ENCODE results near the gene TEAD3. TPM values are rescaled to one million over a fixed set of nuclear protein-coding genes. Genes with fewer than 3 reads are reported as not detected.

Gene TEAD3
- total RNA-seq, 2 donors from 2014 or later: 0.80 to 1.8 TPM

DNA sequence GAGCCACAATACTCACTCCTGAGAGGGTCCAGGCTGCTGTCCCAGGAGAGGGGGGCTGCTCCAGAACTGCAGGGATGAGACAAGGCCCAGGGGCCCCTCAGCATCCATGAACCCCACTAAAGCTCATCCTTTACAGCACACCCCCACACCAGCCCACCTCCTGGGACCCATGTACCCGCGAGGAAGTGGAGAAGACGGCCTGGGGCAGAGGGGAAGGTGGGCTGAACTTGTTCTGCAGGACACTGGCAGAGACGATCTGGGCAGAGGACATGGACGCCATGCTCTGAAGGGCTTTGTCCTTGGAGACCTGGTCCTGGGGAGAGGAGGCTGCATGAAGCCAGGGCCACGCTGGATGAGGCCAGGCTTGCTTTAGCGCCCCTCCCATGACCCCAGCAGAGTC is 18.6 kb downstream of the TEAD3 start:
- Mint-ChIP-seq H3K27me3 (no peaks in the 10 kb centered on the region), H3K36me3 (ENCODE audit: low read depth) (peaks cover 8% of the 10 kb centered on the region), H3K27ac (no peak overlapping the region), H3K4me3 (no peak overlapping the region), H3K4me1 (no peaks in the 10 kb centered on the region), H3K9me3 (no peaks in the 10 kb centered on the region)
- no peak for ATAC-seq (replicated peaks)

DNA sequence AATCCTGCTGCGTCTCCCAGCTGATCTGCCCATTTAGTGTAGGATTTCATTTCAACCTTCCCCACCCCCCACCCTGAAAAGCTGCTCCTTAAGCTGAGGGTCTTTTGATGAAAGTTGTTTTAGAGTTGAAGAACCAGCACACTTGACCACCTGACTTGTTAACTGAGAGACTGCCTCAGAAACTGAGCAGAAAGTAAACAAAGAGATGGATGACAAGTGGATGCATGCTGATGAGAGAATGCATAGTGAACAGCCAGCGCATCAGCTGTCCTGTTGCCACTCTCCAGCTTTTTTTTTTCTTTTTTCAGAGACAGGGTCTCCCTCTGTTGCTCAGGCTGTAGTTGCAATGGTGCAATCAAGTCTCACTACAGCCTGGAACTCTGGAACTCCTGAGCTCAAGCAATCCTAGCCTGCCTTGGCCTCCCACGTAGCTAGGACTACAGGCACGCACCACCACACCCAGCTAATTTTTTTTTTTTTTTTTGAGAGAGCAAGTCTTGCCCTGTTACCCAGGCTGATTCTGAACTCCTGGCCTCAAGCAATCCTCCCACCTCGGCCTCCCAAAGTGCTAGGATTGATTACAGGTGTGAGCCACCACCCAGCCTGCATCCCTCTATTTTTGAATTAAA is 19.2 kb downstream of the TEAD3 start:
- H3K4me3 Mint-ChIP-seq: no peak overlapping the region
- H3K4me1 Mint-ChIP-seq: no peaks in the 10 kb centered on the region
- ATAC-seq (replicated peaks): no peak
- H3K36me3 Mint-ChIP-seq (ENCODE audit: low read depth): peaks cover 14% of the 10 kb centered on the region
- no peak overlapping the region for H3K27ac Mint-ChIP-seq
- H3K9me3 Mint-ChIP-seq: no peaks in the 10 kb centered on the region
- H3K27me3 Mint-ChIP-seq: no peaks in the 10 kb centered on the region

DNA sequence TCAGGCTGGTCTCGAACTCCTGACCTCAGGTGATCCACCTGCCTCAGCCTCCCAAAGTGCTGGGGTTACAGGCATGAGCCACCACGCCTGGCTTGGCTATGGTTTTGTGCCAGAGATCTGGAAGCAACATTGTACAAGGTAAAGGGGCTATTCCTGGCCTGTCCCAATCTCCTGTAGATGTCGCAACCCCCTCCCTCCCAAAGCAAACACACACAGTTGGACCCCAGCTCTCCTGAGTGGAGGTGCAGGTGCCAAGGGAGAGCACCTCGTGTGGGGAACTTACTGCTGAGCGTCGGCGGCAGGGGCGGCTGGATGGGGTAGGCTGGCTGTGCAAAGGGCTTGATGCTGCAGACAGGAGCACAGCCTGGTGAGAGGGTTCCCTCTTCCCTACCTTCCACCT is 19.9 kb downstream of the TEAD3 start:
- Mint-ChIP-seq H3K9me3 (no peaks in the 10 kb centered on the region), H3K4me3 (no peak overlapping the region), H3K27ac (no peak overlapping the region), H3K4me1 (peaks cover 3% of the 10 kb centered on the region), H3K36me3 (ENCODE audit: low read depth) (peaks cover 20% of the 10 kb centered on the region), H3K27me3 (no peaks in the 10 kb centered on the region)
- ATAC-seq (replicated peaks): no peak

DNA sequence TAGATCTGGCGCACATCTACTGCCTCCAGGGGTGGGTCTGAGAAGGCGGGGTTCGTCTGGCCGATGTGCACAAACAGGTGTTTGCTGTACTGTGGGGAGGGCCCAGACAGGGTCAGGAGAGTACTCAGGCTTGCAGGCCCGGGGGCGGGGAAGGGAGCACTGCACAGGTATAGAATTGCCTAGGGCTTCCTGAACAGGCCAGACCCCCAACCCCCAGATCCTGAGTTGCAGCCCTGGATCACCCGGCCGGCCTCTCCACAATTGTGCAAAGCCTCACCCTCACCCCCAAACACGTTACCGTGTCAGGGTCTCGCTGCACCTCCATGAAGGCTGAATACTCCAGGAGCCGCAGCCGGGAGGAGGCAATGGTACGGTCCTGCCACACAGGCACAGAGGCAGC is 20.9 kb downstream of the TEAD3 start:
- peaks cover 30% of the 10 kb centered on the region for H3K36me3 Mint-ChIP-seq (ENCODE audit: low read depth)
- no peak overlapping the region for H3K27ac Mint-ChIP-seq
- H3K9me3 Mint-ChIP-seq: no peaks in the 10 kb centered on the region
- ATAC-seq (replicated peaks): no peak
- no peak overlapping the region for H3K4me3 Mint-ChIP-seq
- H3K27me3 Mint-ChIP-seq: no peaks in the 10 kb centered on the region
- peaks cover 5% of the 10 kb centered on the region for H3K4me1 Mint-ChIP-seq

DNA sequence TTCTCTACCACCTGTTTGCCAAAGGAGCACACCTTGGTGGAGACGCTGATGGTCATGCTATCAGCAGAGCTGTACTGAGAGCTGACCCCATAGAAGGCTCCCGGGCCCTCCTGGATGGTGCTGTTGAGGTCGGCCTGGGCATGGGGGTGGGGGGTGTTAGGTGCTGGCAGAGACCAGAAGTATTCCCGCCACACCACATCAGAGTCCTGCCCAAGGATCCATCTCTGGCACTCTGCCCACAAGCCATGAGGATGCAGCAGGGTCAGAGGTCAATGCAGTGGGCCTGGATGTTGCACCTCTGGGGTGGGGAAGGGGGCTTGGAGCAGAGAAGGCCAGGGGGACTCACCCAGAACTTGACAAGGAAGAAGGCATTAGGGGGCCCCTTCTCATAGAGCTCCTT is 21.3 kb downstream of the TEAD3 start:
- H3K4me3 Mint-ChIP-seq: no peak overlapping the region
- no peak for ATAC-seq (replicated peaks)
- H3K27ac Mint-ChIP-seq: no peak overlapping the region
- no peaks in the 10 kb centered on the region for H3K9me3 Mint-ChIP-seq
- H3K4me1 Mint-ChIP-seq: peaks cover 9% of the 10 kb centered on the region
- H3K36me3 Mint-ChIP-seq (ENCODE audit: low read depth): peaks cover 35% of the 10 kb centered on the region
- no peaks in the 10 kb centered on the region for H3K27me3 Mint-ChIP-seq

DNA sequence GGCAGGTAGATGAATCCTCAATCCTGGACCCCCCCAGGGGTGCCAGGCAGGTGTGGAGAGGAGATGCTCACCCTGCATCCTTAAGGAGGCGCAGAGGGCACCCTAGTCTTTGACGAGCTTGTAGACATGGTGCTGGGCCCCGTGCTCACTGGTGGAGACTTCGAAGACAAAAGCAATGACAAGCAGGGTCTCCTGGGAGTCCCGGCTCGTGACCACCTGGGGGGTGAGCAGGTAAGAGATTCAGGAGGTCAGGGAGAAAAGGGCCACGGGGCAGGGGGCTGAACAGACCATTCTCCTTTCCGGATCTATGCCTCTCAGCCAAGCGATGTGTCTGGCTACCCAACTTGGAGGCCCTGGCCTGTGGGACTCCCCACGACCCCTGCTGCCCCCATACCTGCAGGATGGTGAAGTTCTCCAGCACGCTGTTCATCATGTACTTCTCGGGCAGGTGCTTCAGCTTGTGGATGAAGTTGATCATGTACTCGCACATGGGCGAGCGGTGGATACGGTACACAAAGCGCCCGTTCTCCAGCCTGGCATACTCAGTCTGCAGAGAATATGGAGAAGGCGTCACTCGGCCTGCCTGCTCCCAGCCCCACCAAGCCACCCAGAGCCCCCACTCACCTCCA is 21.8 kb downstream of the TEAD3 start:
- no peaks in the 10 kb centered on the region for H3K27me3 Mint-ChIP-seq
- H3K4me3 Mint-ChIP-seq: no peak overlapping the region
- H3K9me3 Mint-ChIP-seq: no peaks in the 10 kb centered on the region
- no peak for ATAC-seq (replicated peaks)
- H3K36me3 Mint-ChIP-seq (ENCODE audit: low read depth): peaks cover 40% of the 10 kb centered on the region
- H3K27ac Mint-ChIP-seq: no peak overlapping the region
- H3K4me1 Mint-ChIP-seq: peaks cover 11% of the 10 kb centered on the region

DNA sequence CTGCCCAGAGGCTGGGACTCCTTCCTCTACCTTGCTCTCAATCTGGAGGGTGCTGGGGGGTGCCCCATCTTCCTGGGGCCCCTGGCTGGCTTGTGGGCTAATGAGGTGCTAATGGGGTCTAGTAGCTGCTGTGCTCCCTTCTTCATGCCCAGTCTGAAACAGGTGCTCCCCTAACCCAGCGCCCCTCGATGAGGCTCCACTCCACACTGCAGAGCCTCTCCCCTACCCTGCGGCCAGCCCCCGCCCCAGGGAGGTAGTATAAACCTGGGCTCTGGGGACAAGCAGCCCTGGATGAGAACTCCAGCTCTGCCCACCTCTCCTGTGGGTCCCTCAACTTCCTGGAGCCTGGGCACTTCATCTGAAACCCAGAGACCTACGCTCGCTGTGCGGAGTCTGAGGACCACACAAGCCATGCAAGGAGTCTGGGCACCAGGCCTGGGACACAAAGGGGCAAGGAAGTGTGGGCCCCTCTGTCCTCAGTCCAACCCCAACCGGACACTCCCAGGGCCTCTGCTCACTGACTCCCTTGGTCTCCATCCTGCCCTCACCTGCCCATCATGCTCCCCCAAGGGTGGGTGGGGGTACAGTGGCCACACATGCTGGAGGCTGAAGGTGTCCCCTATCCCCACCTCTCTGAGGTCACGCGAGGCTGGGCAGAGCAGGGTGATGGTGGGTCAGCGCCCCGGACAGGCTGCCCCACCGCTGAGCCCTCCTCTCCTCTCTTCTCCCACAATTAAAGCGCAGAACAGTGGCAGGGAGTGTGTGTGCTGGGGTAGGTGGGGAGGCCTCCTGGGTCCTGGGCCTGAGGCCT is 22.5 kb downstream of the TEAD3 start:
- Mint-ChIP-seq H3K4me3 (no peak overlapping the region), H3K4me1 (peaks cover 11% of the 10 kb centered on the region), H3K27ac (no peak overlapping the region), H3K36me3 (ENCODE audit: low read depth) (peaks cover 47% of the 10 kb centered on the region), H3K9me3 (no peaks in the 10 kb centered on the region), H3K27me3 (no peaks in the 10 kb centered on the region)
- peak; percentile 7 for ATAC-seq (replicated peaks)

DNA sequence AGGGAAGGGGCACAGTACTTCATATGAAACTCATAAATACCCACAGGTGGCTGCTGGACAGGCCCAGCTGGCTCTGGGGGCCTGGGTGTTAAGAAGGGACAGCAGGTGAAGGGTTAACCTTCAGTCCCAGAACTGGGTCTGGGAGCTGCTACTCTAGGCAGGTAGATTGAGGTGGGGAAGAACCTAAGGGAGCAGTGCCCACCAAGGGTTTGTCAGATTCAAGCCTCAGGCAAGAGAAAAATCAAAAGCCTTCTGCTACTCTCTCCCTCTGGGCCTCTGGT is 23.1 kb downstream of the TEAD3 start:
- H3K4me1 Mint-ChIP-seq: peaks cover 11% of the 10 kb centered on the region
- no peak for ATAC-seq (replicated peaks)
- peaks cover 52% of the 10 kb centered on the region for H3K36me3 Mint-ChIP-seq (ENCODE audit: low read depth)
- no peak overlapping the region for H3K27ac Mint-ChIP-seq
- no peaks in the 10 kb centered on the region for H3K9me3 Mint-ChIP-seq
- H3K4me3 Mint-ChIP-seq: no peak overlapping the region
- no peaks in the 10 kb centered on the region for H3K27me3 Mint-ChIP-seq

DNA sequence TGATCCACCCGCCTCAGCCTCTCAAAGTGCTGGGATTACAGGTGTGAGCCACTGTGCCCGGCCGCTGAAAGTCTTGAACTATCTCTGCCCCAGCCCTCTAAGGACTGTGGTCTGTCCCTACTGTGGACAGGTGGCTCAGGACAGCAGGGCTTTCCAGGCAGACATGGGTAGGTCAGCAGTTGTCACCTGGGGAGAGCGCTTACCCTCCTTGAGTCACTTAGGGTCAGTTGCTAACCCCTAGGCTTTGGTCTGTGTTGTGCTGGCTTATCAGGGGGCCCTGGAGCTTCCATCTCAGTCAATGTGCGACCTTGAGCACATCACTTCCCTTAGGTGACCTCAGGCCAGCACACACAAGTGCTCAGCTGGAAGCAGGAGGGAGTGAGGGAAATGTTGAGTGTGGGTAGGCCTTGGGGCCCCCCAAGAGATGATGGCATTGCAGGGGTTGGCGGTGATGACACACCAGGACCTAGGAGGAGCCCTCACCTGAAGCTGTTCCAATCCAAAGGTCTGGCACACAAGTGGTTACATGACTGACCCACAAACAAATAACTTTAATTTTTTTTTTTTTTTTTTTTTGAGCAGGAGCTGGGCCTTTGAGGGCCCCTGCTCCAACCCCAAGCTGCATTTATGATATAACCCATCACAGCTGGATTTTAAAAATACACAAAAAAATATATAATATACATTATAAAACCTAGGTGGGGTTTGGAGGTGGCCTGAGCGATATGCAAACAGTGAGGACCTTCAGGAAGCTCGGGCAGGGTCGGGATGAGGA is 23.6 kb downstream of the TEAD3 start:
- Mint-ChIP-seq H3K4me3 (no peak overlapping the region), H3K9me3 (no peaks in the 10 kb centered on the region), H3K27me3 (no peaks in the 10 kb centered on the region), H3K4me1 (peaks cover 11% of the 10 kb centered on the region), H3K36me3 (ENCODE audit: low read depth) (peaks cover 58% of the 10 kb centered on the region), H3K27ac (no peak overlapping the region)
- ATAC-seq (replicated peaks): no peak

DNA sequence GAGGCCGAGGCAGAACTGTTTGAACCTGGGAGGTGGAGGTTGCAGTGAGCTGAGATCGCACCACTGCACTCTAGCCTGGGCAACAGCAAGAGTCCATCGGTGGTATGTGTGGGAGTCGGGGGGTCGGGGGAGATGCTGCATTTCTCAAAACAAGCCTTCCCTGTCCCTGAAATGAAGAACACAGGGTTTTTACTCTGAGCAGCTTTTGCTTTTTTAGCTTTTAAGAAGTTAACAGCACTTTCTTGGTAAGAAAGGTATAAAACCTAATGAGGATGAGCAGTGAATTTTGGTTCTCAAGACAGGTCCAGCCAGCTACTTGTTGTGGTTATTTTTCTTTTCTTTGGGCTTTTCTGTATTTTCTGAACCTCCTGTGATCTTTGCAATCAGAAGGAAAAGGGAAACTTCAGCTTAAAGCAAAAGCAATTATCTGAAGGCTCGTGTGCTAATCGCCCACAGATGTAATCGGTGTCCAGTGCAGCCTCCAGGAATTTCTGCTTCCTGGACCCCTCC is 25.0 kb downstream of the TEAD3 start:
- peaks cover 71% of the 10 kb centered on the region for H3K36me3 Mint-ChIP-seq (ENCODE audit: low read depth)
- no peaks in the 10 kb centered on the region for H3K27me3 Mint-ChIP-seq
- peak overlapping the region; percentile 98 for H3K27ac Mint-ChIP-seq
- no peaks in the 10 kb centered on the region for H3K9me3 Mint-ChIP-seq
- peaks cover 17% of the 10 kb centered on the region for H3K4me1 Mint-ChIP-seq
- no peak for ATAC-seq (replicated peaks)
- H3K4me3 Mint-ChIP-seq: peak overlapping the region; percentile 99

DNA sequence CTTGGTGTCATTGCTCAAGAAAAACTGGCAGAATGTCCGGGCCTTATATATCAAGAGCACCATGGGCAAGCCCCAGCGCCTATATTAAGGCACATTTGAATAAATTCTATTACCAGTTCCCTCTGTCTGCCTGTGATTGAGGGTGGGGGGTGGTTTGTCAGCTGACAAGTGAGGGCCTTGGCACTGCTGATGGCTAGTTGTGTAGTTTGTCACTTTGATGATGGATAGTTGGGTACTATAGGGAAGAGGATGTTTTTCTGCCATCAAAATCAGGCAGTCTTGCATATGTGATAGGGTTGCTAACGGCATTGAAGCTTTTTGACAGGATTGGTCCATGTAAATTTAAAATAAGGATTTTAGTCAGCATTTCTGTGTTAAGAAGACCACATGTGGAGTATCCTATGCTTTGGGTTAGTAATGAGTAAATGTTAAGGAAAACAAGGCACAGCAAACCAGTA is 26.2 kb downstream of the TEAD3 start:
- peaks cover 17% of the 10 kb centered on the region for H3K4me1 Mint-ChIP-seq
- no peaks in the 10 kb centered on the region for H3K9me3 Mint-ChIP-seq
- peak overlapping the region; percentile 99 for H3K4me3 Mint-ChIP-seq
- peaks cover 82% of the 10 kb centered on the region for H3K36me3 Mint-ChIP-seq (ENCODE audit: low read depth)
- ATAC-seq (replicated peaks): no peak
- H3K27ac Mint-ChIP-seq: peak overlapping the region; percentile 98
- H3K27me3 Mint-ChIP-seq: no peaks in the 10 kb centered on the region

DNA sequence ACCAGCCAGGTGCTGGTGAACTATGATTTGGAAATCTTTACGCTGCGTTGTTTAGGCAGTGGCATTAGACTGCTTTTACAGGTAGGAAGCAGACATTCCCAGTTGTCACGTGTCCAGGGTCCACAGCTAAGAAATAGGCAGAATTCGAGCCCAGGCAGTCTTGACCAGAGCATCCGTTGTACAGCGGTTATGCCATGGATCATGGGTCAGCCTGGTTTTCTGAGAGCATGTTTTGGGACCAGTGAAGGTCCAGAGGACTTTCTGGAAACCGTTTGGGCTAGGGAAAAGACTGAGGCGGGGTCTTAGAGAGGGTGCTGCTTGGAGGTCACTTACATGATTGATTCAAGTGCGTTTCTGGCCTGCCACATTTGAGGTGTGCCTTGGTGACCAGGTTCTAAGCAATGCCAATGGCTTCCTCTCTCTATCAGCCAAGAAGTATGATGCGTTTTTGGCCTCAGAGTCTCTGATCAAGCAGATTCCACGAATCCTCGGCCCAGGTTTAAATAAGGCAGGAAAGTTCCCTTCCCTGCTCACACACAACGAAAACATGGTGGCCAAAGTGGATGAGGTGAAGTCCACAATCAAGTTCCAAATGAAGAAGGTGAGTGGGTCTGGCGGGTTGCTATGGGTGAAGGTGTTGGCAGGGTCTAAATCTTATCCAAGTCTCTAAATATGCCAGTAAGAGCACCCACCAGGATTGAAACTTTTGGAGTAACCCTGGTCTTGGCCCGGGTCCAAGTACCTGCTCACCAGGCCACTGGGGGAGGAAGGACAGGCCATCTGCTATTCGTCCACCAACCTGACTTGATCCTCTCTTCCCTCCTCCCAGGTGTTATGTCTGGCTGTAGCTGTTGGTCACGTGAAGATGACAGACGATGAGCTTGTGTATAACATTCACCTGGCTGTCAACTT is 26.9 kb downstream of the TEAD3 start:
- Mint-ChIP-seq H3K36me3 (ENCODE audit: low read depth) (peaks cover 82% of the 10 kb centered on the region), H3K4me3 (peak overlapping the region; percentile 99), H3K4me1 (peaks cover 17% of the 10 kb centered on the region), H3K27ac (peak overlapping the region; percentile 98), H3K27me3 (no peaks in the 10 kb centered on the region), H3K9me3 (no peaks in the 10 kb centered on the region)
- no peak for ATAC-seq (replicated peaks)

DNA sequence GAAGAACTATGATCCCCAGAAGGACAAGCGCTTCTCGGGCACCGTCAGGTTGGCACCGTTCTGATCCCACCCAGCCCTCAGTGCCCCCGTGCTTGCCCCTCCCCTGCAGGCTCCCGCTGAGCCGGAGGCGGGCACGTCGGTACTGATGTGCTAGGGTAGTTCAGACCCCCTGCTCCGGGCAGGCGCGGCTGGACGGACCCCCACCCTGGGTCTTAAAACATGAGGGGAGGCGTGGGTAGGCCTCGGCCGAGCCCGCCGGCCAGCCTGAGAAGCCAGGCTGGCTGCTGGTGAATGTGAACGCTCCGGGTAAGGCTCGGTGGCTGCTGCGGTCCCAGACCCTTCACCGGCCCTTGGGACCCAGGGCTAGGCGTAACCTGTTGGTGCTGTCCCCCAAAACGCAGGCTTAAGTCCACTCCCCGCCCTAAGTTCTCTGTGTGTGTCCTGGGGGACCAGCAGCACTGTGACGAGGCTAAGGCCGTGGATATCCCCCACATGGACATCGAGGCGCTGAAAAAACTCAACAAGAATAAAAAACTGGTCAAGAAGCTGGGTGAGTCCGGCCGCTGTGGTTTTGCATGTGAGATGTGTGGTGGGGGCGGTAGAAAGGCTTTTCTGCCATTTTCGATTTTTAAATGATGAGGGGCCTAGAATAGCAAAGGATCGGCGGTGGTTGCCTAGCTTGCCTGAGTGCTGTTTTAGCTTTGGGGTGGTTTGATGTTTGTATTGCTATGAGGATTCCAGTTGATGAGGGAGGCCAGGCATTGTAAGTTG is 27.7 kb downstream of the TEAD3 start:
- H3K27ac Mint-ChIP-seq: peak overlapping the region; percentile 98
- no peak for ATAC-seq (replicated peaks)
- H3K4me3 Mint-ChIP-seq: peak overlapping the region; percentile 99
- no peaks in the 10 kb centered on the region for H3K9me3 Mint-ChIP-seq
- peaks cover 89% of the 10 kb centered on the region for H3K36me3 Mint-ChIP-seq (ENCODE audit: low read depth)
- no peaks in the 10 kb centered on the region for H3K27me3 Mint-ChIP-seq
- H3K4me1 Mint-ChIP-seq: peaks cover 17% of the 10 kb centered on the region

All from activated T-helper 17 cell treated with anti-CD3 and anti-CD28 coated beads, Interleukin-2, amount 50 U/mL, for 72 hours (primary cell).